Measurements from ENCODE around the gene UTY.

UTY gene

GRCh38 chrY:13479828-13480227, at the start of gene UTY:
Gene UTY, minus strand, starts transcription at chrY:13480033. Its CDS starts 368 bp downstream, at chrY:13479665.
- DNase-seq = no peak

GRCh38 chrY:13520474-13520873, 40.6 kb upstream of the UTY start:
- DNase-seq = no peak

GRCh38 chrY:13501215-13501614, 21.4 kb upstream of the UTY start:
- no peak for DNase-seq

GRCh38 chrY:13493737-13494136, 13.9 kb upstream of the UTY start:
- DNase-seq = no peak

GRCh38 chrY:13492408-13492807, 12.6 kb upstream of the UTY start:
- no peak for DNase-seq

GRCh38 chrY:13488738-13489137, 8.9 kb upstream of the UTY start:
- no peak for DNase-seq

- DNase-seq = no peak
Observed at GRCh38 chrY:13479121-13479711, 617 bp downstream of the UTY start.

GRCh38 chrY:13478126-13478785, 1.6 kb downstream of the UTY start:
- no peak for DNase-seq

- no peak for DNase-seq
Observed at GRCh38 chrY:13474997-13475396, 4.8 kb downstream of the UTY start.

GRCh38 chrY:13451572-13451971, 28.3 kb downstream of the UTY start:
- no peak for DNase-seq

- no peak for DNase-seq
Observed at GRCh38 chrY:13450596-13451130, 29.2 kb downstream of the UTY start.

GRCh38 chrY:13445566-13445965, 34.3 kb downstream of the UTY start:
- DNase-seq = no peak

GRCh38 chrY:13443146-13443545, 36.7 kb downstream of the UTY start:
- DNase-seq = no peak

- no peak for DNase-seq
Observed at GRCh38 chrY:13440811-13441210, 39.0 kb downstream of the UTY start.

GRCh38 chrY:13435968-13436937, 43.6 kb downstream of the UTY start:
- DNase-seq = no peak

GRCh38 chrY:13435206-13435967, 44.4 kb downstream of the UTY start:
- DNase-seq = no peak

- no peak for DNase-seq
Observed at GRCh38 chrY:13432293-13433025, 47.4 kb downstream of the UTY start.

GRCh38 chrY:13429551-13429950, 50.3 kb downstream of the UTY start:
- no peak for DNase-seq

GRCh38 chrY:13423281-13423732, 56.5 kb downstream of the UTY start:
- DNase-seq = no peak

GRCh38 chrY:13416869-13417661, 62.8 kb downstream of the UTY start:
- DNase-seq = no peak

- no peak for DNase-seq
Observed at GRCh38 chrY:13415556-13415955, 64.3 kb downstream of the UTY start.
